Body of pancreas (tissue), 4 donors: ENCODE results near the gene BCL10.
A peak's percentile ranks its signal among the peaks of the same experiment; 100 is the strongest.

Experiments used
- POLR2A ChIP-seq, 3 donors: fragments of 450-650 bp; IDR thresholded peaks; one replicate each; pipeline ENCODE4 v1.6.1; 2016; ENCODE audit warnings: antibody characterized with exemption in 3 of 3, mild to moderate bottlenecking in 2 of 3
- TF ChIP-seq, protein P1 (sequence below), 7 experiments: fragments of 450-650 bp in 4 of 7; fragments of 200-600 bp in 3 of 7; sonication (generic) in 3 of 7; IDR thresholded peaks; one replicate each; pipeline ENCODE4 v1.5.1; 2016 to 2019; ENCODE audit warnings: antibody characterized with exemption in 7 of 7

DNA sequence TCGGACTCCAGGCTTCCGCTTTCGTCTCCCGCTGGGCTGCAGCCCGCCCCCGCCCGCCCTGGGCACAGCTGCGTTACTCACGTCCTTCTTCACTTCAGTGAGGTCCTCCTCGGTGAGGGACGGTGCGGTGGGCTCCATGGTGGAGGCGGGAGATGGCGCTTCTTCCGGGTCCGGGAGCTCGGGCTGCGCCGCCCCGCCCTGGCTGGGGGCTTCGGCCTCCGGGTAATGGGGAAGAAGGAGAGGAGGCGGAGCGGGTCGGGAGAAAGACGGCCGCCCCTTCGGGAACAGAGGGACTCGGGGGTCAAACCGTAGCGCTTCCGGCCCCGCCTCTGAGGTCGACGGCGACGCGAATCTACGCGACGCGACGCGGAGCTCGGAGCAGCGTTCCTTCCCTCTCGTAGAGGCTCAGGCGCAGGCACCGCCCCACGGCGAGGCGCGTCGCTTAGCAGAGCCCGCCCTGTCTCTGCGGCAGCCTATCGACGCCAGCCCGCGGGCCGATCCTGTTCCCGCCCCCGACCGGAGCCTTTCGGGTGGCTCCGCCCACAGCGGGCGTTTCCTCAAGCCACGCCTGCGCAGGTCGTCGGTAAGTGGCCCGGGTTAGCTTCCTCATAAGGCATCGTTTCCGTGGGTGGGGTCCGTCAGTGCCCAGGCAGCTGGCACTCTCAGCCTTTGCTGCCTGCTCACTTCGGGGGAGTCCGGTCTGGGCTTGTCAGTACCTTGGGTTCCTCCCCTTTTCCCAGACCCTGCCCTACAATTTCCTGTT, at the start of gene BCL10:
- TF ChIP-seq, protein P1, sequence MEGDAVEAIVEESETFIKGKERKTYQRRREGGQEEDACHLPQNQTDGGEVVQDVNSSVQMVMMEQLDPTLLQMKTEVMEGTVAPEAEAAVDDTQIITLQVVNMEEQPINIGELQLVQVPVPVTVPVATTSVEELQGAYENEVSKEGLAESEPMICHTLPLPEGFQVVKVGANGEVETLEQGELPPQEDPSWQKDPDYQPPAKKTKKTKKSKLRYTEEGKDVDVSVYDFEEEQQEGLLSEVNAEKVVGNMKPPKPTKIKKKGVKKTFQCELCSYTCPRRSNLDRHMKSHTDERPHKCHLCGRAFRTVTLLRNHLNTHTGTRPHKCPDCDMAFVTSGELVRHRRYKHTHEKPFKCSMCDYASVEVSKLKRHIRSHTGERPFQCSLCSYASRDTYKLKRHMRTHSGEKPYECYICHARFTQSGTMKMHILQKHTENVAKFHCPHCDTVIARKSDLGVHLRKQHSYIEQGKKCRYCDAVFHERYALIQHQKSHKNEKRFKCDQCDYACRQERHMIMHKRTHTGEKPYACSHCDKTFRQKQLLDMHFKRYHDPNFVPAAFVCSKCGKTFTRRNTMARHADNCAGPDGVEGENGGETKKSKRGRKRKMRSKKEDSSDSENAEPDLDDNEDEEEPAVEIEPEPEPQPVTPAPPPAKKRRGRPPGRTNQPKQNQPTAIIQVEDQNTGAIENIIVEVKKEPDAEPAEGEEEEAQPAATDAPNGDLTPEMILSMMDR (IDR thresholded peaks at IDR 0.05): no peak
- TF ChIP-seq POLR2A (IDR thresholded peaks at IDR 0.05): peak; percentile 89 to 95 (median 92)
